ENCODE measurements around the gene CBFB. TPM values are rescaled to one million over a fixed set of nuclear protein-coding genes. Genes with fewer than 3 reads are reported as not detected.

The CBFB gene
- total and polyA plus RNA-seq, 2 of the 13 experiments (the other 11 are each of a cell fraction or from before 2014, with no cell fraction given): 22.1 to 70.8 TPM

- TF ChIP-seq ZNF503 (CRISPR knock-in tag; IDR thresholded peaks at IDR 0.05) (peak; percentile 27; the same call in 1 of the 2 replicates), SUZ12 (IDR thresholded peaks at IDR 0.05; ENCODE audit: low read depth, low read length) (no peak), ZSCAN5A (CRISPR knock-in tag; IDR thresholded peaks at IDR 0.05; ENCODE audit: borderline replicate concordance) (no peak), IRF9 (CRISPR knock-in tag; IDR thresholded peaks at IDR 0.05; ENCODE audit: borderline replicate concordance) (no peak), ZNF546 (CRISPR knock-in tag; conservative IDR thresholded peaks at IDR 0.05) (no peak), MAFF (IDR thresholded peaks at IDR 0.05; ENCODE audit: low read depth, low read length) (no peak), ZBTB44 (CRISPR knock-in tag; IDR thresholded peaks at IDR 0.05) (no peak), SMAD9 (CRISPR knock-in tag; IDR thresholded peaks at IDR 0.05) (no peak), ISX (CRISPR knock-in tag; conservative IDR thresholded peaks at IDR 0.05) (no peak), ATF7 (IDR thresholded peaks at IDR 0.05) (no peak), ATF7 (CRISPR knock-in tag; IDR thresholded peaks at IDR 0.05) (no peak; the same call in 1 of the 2 replicates), RFX5 (IDR thresholded peaks at IDR 0.05; ENCODE audit: low read depth, low read length) (no peak), HNF4A (CRISPR knock-in tag; IDR thresholded peaks at IDR 0.05) (no peak), MYC (CRISPR knock-in tag; IDR thresholded peaks at IDR 0.05; ENCODE audit: borderline replicate concordance) (0 out of 2 replicates have a peak, but pooled peaks have one; percentile 8), NFYB (CRISPR knock-in tag; IDR thresholded peaks at IDR 0.05) (no peak), PTBP1 (IDR thresholded peaks at IDR 0.05; ENCODE audit: low read depth, low read length, poor library complexity, severe bottlenecking) (peak; percentile 33)
- TF ChIP-seq, protein P1, sequence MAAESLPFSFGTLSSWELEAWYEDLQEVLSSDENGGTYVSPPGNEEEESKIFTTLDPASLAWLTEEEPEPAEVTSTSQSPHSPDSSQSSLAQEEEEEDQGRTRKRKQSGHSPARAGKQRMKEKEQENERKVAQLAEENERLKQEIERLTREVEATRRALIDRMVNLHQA (CRISPR knock-in tag; IDR thresholded peaks at IDR 0.05): no peak
- TF ChIP-seq, protein P2, sequence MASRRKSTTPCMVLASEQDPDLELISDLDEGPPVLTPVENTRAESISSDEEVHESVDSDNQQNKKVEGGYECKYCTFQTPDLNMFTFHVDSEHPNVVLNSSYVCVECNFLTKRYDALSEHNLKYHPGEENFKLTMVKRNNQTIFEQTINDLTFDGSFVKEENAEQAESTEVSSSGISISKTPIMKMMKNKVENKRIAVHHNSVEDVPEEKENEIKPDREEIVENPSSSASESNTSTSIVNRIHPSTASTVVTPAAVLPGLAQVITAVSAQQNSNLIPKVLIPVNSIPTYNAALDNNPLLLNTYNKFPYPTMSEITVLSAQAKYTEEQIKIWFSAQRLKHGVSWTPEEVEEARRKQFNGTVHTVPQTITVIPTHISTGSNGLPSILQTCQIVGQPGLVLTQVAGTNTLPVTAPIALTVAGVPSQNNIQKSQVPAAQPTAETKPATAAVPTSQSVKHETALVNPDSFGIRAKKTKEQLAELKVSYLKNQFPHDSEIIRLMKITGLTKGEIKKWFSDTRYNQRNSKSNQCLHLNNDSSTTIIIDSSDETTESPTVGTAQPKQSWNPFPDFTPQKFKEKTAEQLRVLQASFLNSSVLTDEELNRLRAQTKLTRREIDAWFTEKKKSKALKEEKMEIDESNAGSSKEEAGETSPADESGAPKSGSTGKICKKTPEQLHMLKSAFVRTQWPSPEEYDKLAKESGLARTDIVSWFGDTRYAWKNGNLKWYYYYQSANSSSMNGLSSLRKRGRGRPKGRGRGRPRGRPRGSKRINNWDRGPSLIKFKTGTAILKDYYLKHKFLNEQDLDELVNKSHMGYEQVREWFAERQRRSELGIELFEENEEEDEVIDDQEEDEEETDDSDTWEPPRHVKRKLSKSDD (CRISPR knock-in tag; IDR thresholded peaks at IDR 0.05; ENCODE audit: low read depth): peak; percentile 83; the same call in 1 of the 2 replicates
- TF ChIP-seq, protein P3, sequence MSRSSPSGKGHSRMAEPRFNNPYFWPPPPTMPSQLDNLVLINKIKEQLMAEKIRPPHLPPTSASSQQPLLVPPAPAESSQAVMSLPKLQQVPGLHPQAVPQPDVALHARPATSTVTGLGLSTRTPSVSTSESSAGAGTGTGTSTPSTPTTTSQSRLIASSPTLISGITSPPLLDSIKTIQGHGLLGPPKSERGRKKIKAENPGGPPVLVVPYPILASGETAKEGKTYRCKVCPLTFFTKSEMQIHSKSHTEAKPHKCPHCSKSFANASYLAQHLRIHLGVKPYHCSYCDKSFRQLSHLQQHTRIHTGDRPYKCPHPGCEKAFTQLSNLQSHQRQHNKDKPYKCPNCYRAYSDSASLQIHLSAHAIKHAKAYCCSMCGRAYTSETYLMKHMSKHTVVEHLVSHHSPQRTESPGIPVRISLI (CRISPR knock-in tag; IDR thresholded peaks at IDR 0.05; ENCODE audit: borderline replicate concordance): no peak
Observed at GRCh38 chr16:67150047-67150832, 121.3 kb downstream of the CBFB start (continued).
